B cell (primary cell): ENCODE results near the gene PUS7. TPM values are rescaled to one million over a fixed set of nuclear protein-coding genes. Genes with fewer than 3 reads are reported as not detected.

Experiments
- ATAC-seq: fragments of 200-7000 bp; cut with Tn5 transposase; one replicate; pipeline ENCODE4 v1.10.0; 2021; ENCODE audit warnings: low read depth, mild to moderate bottlenecking, moderate number of reproducible peaks, moderate library complexity
- CTCF ChIA-PET: fragments of 350-600 bp; sonication (Branson Sonifier 250); formaldehyde crosslinking; loops from one replicate; lab custom pipeline; 2021; ENCODE audit warnings: antibody characterized with exemption, inconsistent platforms; lab: Charles Lee
- POLR2A ChIA-PET: fragments of 350-600 bp; sonication (Branson Sonifier 250); formaldehyde crosslinking; loops from one replicate; lab custom pipeline; 2021; ENCODE audit warnings: antibody characterized with exemption; lab: Charles Lee
- DNase-seq: peaks from one replicate; pipeline ENCODE4 v3.0.0; 2013
- H2AFZ ChIP-seq: 2 replicates; pipeline ENCODE4 v1.6.1; 2012; ENCODE audit warnings: mild to moderate bottlenecking, low read depth, low read length; ENCODE audit not compliant: insufficient read depth, poor library complexity, severe bottlenecking
- H3K27ac ChIP-seq, 2 donors: 1 replicate in 1 of 2; 2 replicates in 1 of 2; pipeline ENCODE4 v1.5.1; 2012 to 2013; ENCODE audit warnings: low read length in 2 of 2, mild to moderate bottlenecking in 2 of 2, moderate library complexity in 1 of 2
- H3K27me3 ChIP-seq, 4 experiments: fragments of 200-600 bp in 1 of 4; sonication (generic) in 1 of 4; replicated peaks in 1 of 4; 1 replicate in 2 of 4; 2 replicates in 2 of 4; pipeline versions ENCODE4 v1.6.1 to v1.7.0; 2013 to 2016; ENCODE audit warnings: low read length in 3 of 4, mild to moderate bottlenecking in 2 of 4, mixed read lengths in 1 of 4, moderate library complexity in 1 of 4; ENCODE audit not compliant: insufficient read depth in 4 of 4, control insufficient read depth in 3 of 4; ENCODE audit errors: control extremely low read depth in 1 of 4
- H3K36me3 ChIP-seq, 2 experiments: replicated peaks in 1 of 2; 1 replicate in 1 of 2; 2 replicates in 1 of 2; pipeline versions ENCODE4 v1.6.1 to v1.7.1; 2013; ENCODE audit warnings: low read length in 1 of 2; ENCODE audit not compliant: insufficient read depth in 2 of 2, control insufficient read depth in 1 of 2; ENCODE audit errors: control extremely low read depth in 1 of 2, extremely low read depth in 1 of 2
- H3K4me1 ChIP-seq, 2 donors: fragments of 200-600 bp in 1 of 2; sonication (generic) in 1 of 2; 1 replicate in 1 of 2; 2 replicates in 1 of 2; pipeline versions ENCODE4 v1.5.1 to v1.6.1; 2013 to 2017; ENCODE audit warnings: low read length in 2 of 2; ENCODE audit not compliant: control insufficient read depth in 2 of 2, insufficient read depth in 2 of 2
- H3K4me2 ChIP-seq: replicated peaks from 2 replicates; pipeline ENCODE3; 2012; ENCODE audit warnings: mild to moderate bottlenecking, low read depth, low read length; ENCODE audit not compliant: poor library complexity, severe bottlenecking
- H3K4me3 ChIP-seq, 5 experiments: fragments of 200-600 bp in 1 of 5; sonication (generic) in 1 of 5; 1 replicate in 3 of 5; 2 replicates in 2 of 5; pipeline versions ENCODE4 v1.5.1 to v1.7.0; 2011 to 2016; ENCODE audit warnings: low read length in 4 of 5, mild to moderate bottlenecking in 4 of 5, low read depth in 2 of 5, control low read depth in 1 of 5, moderate library complexity in 1 of 5; ENCODE audit not compliant: insufficient read depth in 1 of 5; ENCODE audit errors: control extremely low read depth in 1 of 5, extremely low read depth in 1 of 5
- H3K79me2 ChIP-seq: fragments of 200-600 bp; sonication (generic); one replicate; pipeline ENCODE4 v1.6.0; 2016; ENCODE audit warnings: low read length; ENCODE audit not compliant: control insufficient read depth, insufficient read depth
- H3K9ac ChIP-seq: fragments of 200-600 bp; sonication (generic); 2 replicates; pipeline ENCODE4 v1.6.1; 2017; ENCODE audit warnings: mild to moderate bottlenecking, low read length, moderate library complexity
- H3K9me3 ChIP-seq, 3 donors: one replicate each; pipeline versions ENCODE4 v1.6.1 to v1.7.1; 2013; ENCODE audit warnings: low read length in 2 of 3; ENCODE audit not compliant: control insufficient read depth in 2 of 3, insufficient read depth in 1 of 3; ENCODE audit errors: control extremely low read depth in 1 of 3
- H4K20me1 ChIP-seq: 2 replicates; pipeline ENCODE4 v1.6.0; 2012; ENCODE audit warnings: mild to moderate bottlenecking, low read length; ENCODE audit not compliant: insufficient read depth, control insufficient read depth, poor library complexity, severe bottlenecking
- H3K27ac Mint-ChIP-seq: one replicate; pipeline ENCODE4 v1.8.0; 2021; ENCODE audit warnings: mixed read lengths
- H3K27me3 Mint-ChIP-seq: one replicate; pipeline ENCODE4 v1.8.0; 2021; ENCODE audit warnings: mixed read lengths
- H3K4me1 Mint-ChIP-seq: one replicate; pipeline ENCODE4 v1.8.0; 2021; ENCODE audit warnings: mixed read lengths
- H3K4me3 Mint-ChIP-seq: one replicate; pipeline ENCODE4 v1.8.0; 2021; ENCODE audit warnings: mixed read lengths
- H3K9me3 Mint-ChIP-seq: one replicate; pipeline ENCODE4 v1.8.0; 2022; ENCODE audit warnings: mixed read lengths; ENCODE audit not compliant: insufficient read depth
- EZH2 ChIP-seq: IDR thresholded peaks from 2 replicates; pipeline ENCODE4 v1.6.1; 2012; ENCODE audit warnings: borderline replicate concordance, low read depth, mild to moderate bottlenecking, moderate library complexity, low read length; ENCODE audit not compliant: insufficient read depth, poor library complexity, severe bottlenecking
- whole genome bisulfite sequencing: methylation state at CpG from one replicate; pipeline ENCODE4 v1.1.5; 2013; ENCODE audit warnings: missing lambda C conversion rate; ENCODE audit not compliant: insufficient coverage; 5-methylcytosine and 5-hydroxymethylcytosine counted together
- intact Hi-C: fragments of 100-400 bp; cut with micrococcal nuclease; formaldehyde crosslinking; loops from one replicate; pipeline ENCODE4 v1.10.0; 2022
- polyA plus RNA-seq: library from polyadenylated mRNA; depleted of rRNA; stranded (reverse); fragments of >200 nt; gene quantifications from 2 replicates; pipeline ENCODE4 v1.2.3, GENCODE V29; 2012
- total RNA-seq, 2 donors: library from RNA; stranded (reverse); fragments of 120-200 nt in 1 of 2; gene quantifications; 1 replicate in 1 of 2; 2 replicates in 1 of 2; pipeline versions ENCODE4 v1.2.3 to v1.2.4, GENCODE V29; 2013 to 2022
- TF ChIP-seq, protein P1 (sequence below): fragments of 200-600 bp; IDR thresholded peaks from one replicate; pipeline ENCODE4 v1.8.0; 2022; ENCODE audit warnings: antibody characterized with exemption, mild to moderate bottlenecking

PUS7 gene
- total and polyA plus RNA-seq, 2 donors (not counting 1 experiment from before 2014, with no cell fraction given): 2.0 to 7.7 TPM

DNA sequence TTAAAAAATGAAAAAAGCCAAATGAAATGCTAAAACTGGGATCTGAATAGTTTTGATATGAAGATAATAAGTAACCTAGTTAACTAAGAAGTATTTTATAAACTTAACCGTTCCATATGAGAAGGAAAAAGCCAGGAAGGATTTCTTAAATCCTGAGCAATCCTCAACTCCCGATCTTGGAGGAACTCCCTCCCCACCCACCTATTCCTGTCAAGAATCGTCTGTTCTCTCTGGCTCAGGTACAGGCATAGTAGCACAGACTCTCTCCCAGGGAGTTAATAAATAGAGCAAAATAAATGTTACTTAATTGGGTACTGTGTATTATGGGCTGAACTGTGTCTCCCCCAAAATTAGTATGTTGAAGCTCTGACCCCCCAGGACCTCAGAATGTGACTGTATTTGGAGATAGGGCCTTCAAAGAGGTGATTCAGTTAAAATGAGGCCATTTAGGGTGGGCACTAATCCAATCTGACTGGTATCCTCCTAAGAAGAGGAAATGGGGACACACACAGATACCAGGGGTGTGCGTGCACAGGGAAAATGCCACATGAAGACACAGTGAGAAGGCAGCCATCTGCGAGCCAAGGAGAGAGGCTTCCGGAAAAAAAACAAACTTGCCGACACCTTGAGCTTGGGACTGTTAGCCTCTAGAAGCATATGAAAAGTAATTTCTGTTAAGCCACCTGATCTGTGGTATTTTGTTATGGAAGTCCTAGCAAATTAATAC is 28.7 kb downstream of the PUS7 start:
- H3K4me1 ChIP-seq: no peaks in the 10 kb centered on the region
- POLR2A ChIA-PET: no interaction called here
- TF ChIP-seq, protein P1, sequence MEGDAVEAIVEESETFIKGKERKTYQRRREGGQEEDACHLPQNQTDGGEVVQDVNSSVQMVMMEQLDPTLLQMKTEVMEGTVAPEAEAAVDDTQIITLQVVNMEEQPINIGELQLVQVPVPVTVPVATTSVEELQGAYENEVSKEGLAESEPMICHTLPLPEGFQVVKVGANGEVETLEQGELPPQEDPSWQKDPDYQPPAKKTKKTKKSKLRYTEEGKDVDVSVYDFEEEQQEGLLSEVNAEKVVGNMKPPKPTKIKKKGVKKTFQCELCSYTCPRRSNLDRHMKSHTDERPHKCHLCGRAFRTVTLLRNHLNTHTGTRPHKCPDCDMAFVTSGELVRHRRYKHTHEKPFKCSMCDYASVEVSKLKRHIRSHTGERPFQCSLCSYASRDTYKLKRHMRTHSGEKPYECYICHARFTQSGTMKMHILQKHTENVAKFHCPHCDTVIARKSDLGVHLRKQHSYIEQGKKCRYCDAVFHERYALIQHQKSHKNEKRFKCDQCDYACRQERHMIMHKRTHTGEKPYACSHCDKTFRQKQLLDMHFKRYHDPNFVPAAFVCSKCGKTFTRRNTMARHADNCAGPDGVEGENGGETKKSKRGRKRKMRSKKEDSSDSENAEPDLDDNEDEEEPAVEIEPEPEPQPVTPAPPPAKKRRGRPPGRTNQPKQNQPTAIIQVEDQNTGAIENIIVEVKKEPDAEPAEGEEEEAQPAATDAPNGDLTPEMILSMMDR: no peak
- TF ChIP-seq EZH2: no peak
- H3K27ac ChIP-seq: no peak overlapping the region
- H3K4me3 Mint-ChIP-seq: no peak overlapping the region
- H3K4me1 Mint-ChIP-seq: no peaks in the 10 kb centered on the region
- 100% methylated on average over 3 of the region's 7 CpGs for WGBS
- ATAC-seq: no peak
- no peak for DNase-seq
- CTCF ChIA-PET: no interaction called here
- H3K27ac Mint-ChIP-seq: no peak overlapping the region
- no peaks in the 10 kb centered on the region for H3K9me3 ChIP-seq
- H3K79me2 ChIP-seq: no peaks in the 10 kb centered on the region
- H3K9ac ChIP-seq: no peak overlapping the region
- no peaks in the 10 kb centered on the region for H3K27me3 ChIP-seq
- no peaks in the 10 kb centered on the region for H3K27me3 Mint-ChIP-seq
- intact Hi-C loops: no loop called here
- H4K20me1 ChIP-seq: no peaks in the 10 kb centered on the region
- H2AFZ ChIP-seq: no peak overlapping the region
- H3K4me3 ChIP-seq: no peak overlapping the region
- H3K36me3 ChIP-seq: no peaks in the 10 kb centered on the region
- H3K4me2 ChIP-seq: no peak overlapping the region
- no peaks in the 10 kb centered on the region for H3K9me3 Mint-ChIP-seq

DNA sequence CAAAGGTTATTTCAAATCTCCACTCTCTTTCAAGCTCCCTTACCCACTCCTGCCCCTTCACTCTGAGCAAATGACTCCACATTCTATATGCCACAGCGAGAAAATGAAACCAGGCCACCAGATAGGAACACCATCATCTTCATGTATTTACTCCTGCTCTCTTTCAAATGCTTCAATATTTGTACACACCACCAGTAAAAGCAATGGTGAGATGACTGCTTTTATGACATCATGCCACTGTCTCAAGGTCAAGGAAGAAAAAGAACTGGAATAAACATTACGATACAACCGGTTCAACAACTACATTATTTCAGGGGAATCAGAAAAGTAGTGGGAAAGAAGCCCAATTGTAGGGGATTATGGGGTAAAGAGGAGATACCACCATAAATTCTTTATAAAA is 32.7 kb downstream of the PUS7 start:
- H3K4me1 ChIP-seq: peaks cover 0 to 3% of the 10 kb centered on the region in 2 donors
- H3K79me2 ChIP-seq: no peaks in the 10 kb centered on the region
- ChIA-PET POLR2A (no interaction called here), CTCF (interaction anchor here (0.7 to 2.9 kb wide), 5 partner anchors 14 to 367 kb away, joined by 3 to 13 read pairs (median 4); no protein-coding TSS in a partner anchor)
- no peak for DNase-seq
- H3K36me3 ChIP-seq: no peaks in the 10 kb centered on the region
- no peaks in the 10 kb centered on the region for H3K9me3 ChIP-seq
- no peak overlapping the region for H3K4me3 ChIP-seq
- Mint-ChIP-seq H3K27me3 (no peaks in the 10 kb centered on the region), H3K4me1 (peaks cover 5% of the 10 kb centered on the region), H3K27ac (no peak overlapping the region), H3K4me3 (no peak overlapping the region), H3K9me3 (no peaks in the 10 kb centered on the region)
- H2AFZ ChIP-seq: no peak overlapping the region
- 100% methylated on average over 1 of the region's 3 CpGs for WGBS
- no peak overlapping the region for H3K4me2 ChIP-seq
- no peak overlapping the region for H3K9ac ChIP-seq
- no peak for TF ChIP-seq EZH2
- H4K20me1 ChIP-seq: no peaks in the 10 kb centered on the region
- H3K27ac ChIP-seq: no peak overlapping the region
- no peak for ATAC-seq
- no peaks in the 10 kb centered on the region for H3K27me3 ChIP-seq
- intact Hi-C loops: no loop called here
